ENCODE measurements around the gene CTNNA3.

Gene CTNNA3

DNA sequence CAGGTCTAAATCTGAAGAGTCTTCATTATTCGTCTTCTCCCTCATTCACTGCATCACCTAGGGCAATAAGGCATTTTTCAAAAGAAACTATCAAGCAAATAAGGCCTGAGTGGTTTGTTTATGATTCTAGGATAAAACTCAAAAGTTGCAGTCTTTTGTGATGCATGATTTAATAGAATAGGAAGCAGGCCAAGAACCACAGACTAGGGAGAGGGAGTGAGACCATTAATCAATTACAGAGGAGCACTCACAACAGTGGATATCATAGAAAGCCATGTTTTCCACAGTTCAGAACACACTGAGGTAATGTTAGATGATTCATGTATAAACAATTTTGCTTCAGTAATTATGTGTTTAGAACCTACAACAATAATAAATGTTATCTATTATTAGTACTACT is 858.0 kb downstream of the CTNNA3 start:
- no peaks in the 10 kb centered on the region for H3K27me3 ChIP-seq
- H3K36me3 ChIP-seq = no peaks in the 10 kb centered on the region
- DNase-seq = no peak
- no peak overlapping the region for H3K4me3 ChIP-seq (ENCODE audit: low read depth, low read length)
- H3K4me1 ChIP-seq = no peaks in the 10 kb centered on the region
- no peaks in the 10 kb centered on the region for H3K9me3 ChIP-seq
- TF ChIP-seq, protein P1, sequence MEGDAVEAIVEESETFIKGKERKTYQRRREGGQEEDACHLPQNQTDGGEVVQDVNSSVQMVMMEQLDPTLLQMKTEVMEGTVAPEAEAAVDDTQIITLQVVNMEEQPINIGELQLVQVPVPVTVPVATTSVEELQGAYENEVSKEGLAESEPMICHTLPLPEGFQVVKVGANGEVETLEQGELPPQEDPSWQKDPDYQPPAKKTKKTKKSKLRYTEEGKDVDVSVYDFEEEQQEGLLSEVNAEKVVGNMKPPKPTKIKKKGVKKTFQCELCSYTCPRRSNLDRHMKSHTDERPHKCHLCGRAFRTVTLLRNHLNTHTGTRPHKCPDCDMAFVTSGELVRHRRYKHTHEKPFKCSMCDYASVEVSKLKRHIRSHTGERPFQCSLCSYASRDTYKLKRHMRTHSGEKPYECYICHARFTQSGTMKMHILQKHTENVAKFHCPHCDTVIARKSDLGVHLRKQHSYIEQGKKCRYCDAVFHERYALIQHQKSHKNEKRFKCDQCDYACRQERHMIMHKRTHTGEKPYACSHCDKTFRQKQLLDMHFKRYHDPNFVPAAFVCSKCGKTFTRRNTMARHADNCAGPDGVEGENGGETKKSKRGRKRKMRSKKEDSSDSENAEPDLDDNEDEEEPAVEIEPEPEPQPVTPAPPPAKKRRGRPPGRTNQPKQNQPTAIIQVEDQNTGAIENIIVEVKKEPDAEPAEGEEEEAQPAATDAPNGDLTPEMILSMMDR (IDR thresholded peaks at IDR 0.05; ENCODE audit: low read depth, low read length) = no peak

DNA sequence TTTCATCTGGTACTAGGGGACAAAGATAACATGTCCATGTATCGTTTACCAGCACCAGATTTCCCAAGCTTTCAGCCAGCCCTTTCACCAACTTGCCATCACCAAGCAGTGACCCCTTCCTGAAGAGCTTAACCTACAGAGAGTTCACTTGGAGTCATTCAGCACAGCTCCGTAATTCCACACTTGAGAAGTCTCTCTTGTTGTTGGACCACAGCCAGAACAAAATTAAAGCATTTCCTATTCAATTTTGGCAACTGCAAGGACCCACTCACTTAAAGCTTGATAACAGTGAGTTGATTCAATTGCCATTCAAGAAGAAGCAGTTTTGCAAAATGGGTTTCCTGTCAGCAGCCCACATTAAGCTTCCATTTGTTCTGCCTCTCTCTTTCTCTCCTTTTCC is 858.7 kb downstream of the CTNNA3 start:
- Histone ChIP-seq H3K27me3 (no peaks in the 10 kb centered on the region), H3K9me3 (no peaks in the 10 kb centered on the region), H3K4me3 (ENCODE audit: low read depth, low read length) (no peak overlapping the region), H3K4me1 (no peaks in the 10 kb centered on the region), H3K36me3 (no peaks in the 10 kb centered on the region)
- TF ChIP-seq, protein P1 (IDR thresholded peaks at IDR 0.05; ENCODE audit: low read depth, low read length) = no peak
- no peak for DNase-seq

DNA sequence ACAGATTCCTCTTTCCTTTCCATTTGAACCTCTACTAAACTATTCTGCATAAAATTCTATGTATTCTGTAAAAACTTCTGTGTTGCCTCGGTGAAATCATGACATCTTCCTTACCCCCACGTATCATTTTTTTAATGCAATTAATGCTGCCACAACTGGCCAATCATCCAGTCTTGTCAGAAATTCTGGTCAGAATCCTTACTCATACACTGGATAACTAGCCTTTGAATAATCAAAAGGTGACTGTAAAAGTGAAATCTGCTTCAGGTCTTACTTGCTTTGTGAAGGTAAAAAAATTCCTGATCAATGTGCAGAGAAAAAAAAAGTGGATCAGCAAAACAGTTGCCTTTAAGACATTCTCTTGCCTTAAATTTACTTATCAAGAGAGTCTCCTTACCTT is 859.2 kb downstream of the CTNNA3 start:
- Histone ChIP-seq H3K27me3 (no peaks in the 10 kb centered on the region), H3K4me1 (no peaks in the 10 kb centered on the region), H3K36me3 (no peaks in the 10 kb centered on the region), H3K4me3 (ENCODE audit: low read depth, low read length) (no peak overlapping the region), H3K9me3 (no peaks in the 10 kb centered on the region)
- TF ChIP-seq, protein P1 (IDR thresholded peaks at IDR 0.05; ENCODE audit: low read depth, low read length) = no peak
- DNase-seq = no peak

DNA sequence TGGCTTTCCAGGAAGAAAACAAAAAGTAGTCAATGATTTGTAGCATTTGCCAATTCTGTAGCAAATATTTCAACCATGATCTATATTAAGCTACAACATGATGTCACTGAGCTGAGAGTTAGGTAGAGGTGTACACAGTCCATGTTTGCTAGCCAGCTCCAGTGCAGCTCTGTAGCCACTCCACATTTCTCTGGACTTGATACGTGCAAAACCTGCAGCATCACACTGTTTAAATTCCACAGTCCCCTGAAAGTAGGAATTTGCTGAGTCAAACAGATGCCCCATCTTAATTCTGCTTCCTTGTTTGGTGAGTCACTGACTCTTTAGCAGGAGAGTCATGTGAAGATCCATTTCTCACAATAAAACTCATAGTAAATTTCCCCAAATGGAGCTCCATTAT is 859.9 kb downstream of the CTNNA3 start:
- no peak for DNase-seq
- Histone ChIP-seq H3K36me3 (no peaks in the 10 kb centered on the region), H3K9me3 (no peaks in the 10 kb centered on the region), H3K27me3 (no peaks in the 10 kb centered on the region), H3K4me3 (ENCODE audit: low read depth, low read length) (no peak overlapping the region), H3K4me1 (no peaks in the 10 kb centered on the region)
- TF ChIP-seq, protein P1 (IDR thresholded peaks at IDR 0.05; ENCODE audit: low read depth, low read length) = no peak

DNA sequence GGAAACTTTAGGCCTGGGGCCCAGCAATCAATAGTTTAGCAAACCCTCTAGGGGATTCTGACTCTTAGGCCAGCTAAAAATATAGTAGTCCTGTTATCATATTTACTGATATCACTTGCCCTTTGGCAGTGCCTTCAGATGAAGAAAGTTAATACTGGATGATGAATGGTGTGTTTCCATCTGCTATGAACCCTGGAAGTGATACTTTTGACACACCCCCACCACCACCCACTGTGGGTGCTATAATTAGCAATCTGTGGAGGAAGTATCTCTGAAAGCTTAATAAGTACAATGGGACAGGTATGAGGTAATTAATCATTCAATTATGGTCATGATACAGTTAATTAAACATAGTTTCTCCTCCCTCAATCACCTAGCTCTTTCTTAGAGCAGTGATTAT is 860.6 kb downstream of the CTNNA3 start:
- H3K36me3 ChIP-seq = no peaks in the 10 kb centered on the region
- DNase-seq = no peak
- H3K9me3 ChIP-seq = no peaks in the 10 kb centered on the region
- no peaks in the 10 kb centered on the region for H3K27me3 ChIP-seq
- no peak overlapping the region for H3K4me3 ChIP-seq (ENCODE audit: low read depth, low read length)
- no peaks in the 10 kb centered on the region for H3K4me1 ChIP-seq
- TF ChIP-seq, protein P1 (IDR thresholded peaks at IDR 0.05; ENCODE audit: low read depth, low read length) = no peak

DNA sequence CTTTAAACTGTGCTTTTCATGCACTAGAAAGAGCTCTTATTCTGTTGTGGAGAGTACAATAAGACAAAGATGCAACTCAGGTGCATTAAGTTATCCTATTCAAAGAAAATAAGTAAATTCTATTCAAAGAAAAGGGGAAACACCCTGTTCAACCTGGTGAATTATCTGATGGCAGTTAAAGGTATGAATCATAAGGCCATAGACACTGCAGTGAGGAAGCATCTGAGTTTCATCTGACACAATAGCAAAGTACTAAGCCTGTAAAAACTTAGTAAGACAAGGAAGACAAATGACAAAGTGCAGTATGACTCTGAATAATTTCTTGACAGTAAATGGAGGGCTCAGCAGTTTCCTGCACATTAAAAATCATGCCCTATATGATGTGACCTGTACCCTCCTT is 861.2 kb downstream of the CTNNA3 start:
- H3K4me1 ChIP-seq = no peaks in the 10 kb centered on the region

More for the DNA sequence above, 861.2 kb downstream of the CTNNA3 start:
- TF ChIP-seq, protein P1 (IDR thresholded peaks at IDR 0.05; ENCODE audit: low read depth, low read length) = no peak
- H3K9me3 ChIP-seq = no peaks in the 10 kb centered on the region
- H3K27me3 ChIP-seq = no peaks in the 10 kb centered on the region
- no peaks in the 10 kb centered on the region for H3K36me3 ChIP-seq
- H3K4me3 ChIP-seq (ENCODE audit: low read depth, low read length) = no peak overlapping the region
- no peak for DNase-seq

Measured in BE2C (cell line).